K562 (cell line): ENCODE results near the gene GPR135. TPM values are rescaled to one million over a fixed set of nuclear protein-coding genes. Genes with fewer than 3 reads are reported as not detected.

Source experiments
- C11orf30 ChIP-seq: fragments of 450-650 bp; IDR thresholded peaks from 2 replicates; pipeline ENCODE4 v1.6.1; 2016; ENCODE audit warnings: low read depth, mild to moderate bottlenecking
- CCNT2 ChIP-seq: IDR thresholded peaks from 2 replicates; pipeline ENCODE4 v1.6.1; 2011; ENCODE audit warnings: borderline replicate concordance, low read depth, mild to moderate bottlenecking, moderate library complexity, mixed read lengths, low read length; ENCODE audit not compliant: insufficient read length; ENCODE audit errors: extremely low read depth
- DACH1 ChIP-seq: fragments of 450-650 bp; IDR thresholded peaks from 2 replicates; pipeline ENCODE4 v1.6.1; 2018; ENCODE audit not compliant: partially characterized antibody
- EP400 ChIP-seq: fragments of 450-650 bp; IDR thresholded peaks from 2 replicates; pipeline ENCODE4 v1.6.1; 2017; ENCODE audit warnings: antibody characterized with exemption, mild to moderate bottlenecking, moderate library complexity
- JUNB ChIP-seq: fragments of 450-650 bp; formaldehyde crosslinking; conservative IDR thresholded peaks from 2 replicates; pipeline ENCODE4 v1.4.0; 2020; ENCODE audit warnings: mild to moderate bottlenecking
- JUND ChIP-seq, 2 experiments: IDR thresholded peaks; 2 replicates in 1 of 2; 3 replicates in 1 of 2; pipeline ENCODE4 v1.6.1; 2011; ENCODE audit warnings: borderline replicate concordance in 2 of 2, low read depth in 2 of 2, low read length in 2 of 2, improper control_type of control experiment in 1 of 2, missing biosample characterization in 1 of 2, missing genetic modification characterization in 1 of 2, missing genetic modification reagents in 1 of 2
- KDM1A ChIP-seq, 2 experiments: fragments of 450-650 bp; IDR thresholded peaks; 2 replicates each; pipeline ENCODE4 v1.6.1; 2016; ENCODE audit warnings: mild to moderate bottlenecking in 2 of 2
- KLF6 ChIP-seq: fragments of 250-450 bp; sonication (Bioruptor Pico); IDR thresholded peaks from 2 replicates; pipeline ENCODE4 v1.4.0; 2020; ENCODE audit warnings: mild to moderate bottlenecking, moderate library complexity, borderline replicate concordance
- NUFIP1 ChIP-seq: fragments of 450-650 bp; IDR thresholded peaks from 2 replicates; pipeline ENCODE4 v1.6.1; 2018; ENCODE audit not compliant: partially characterized antibody
- PRDM10 ChIP-seq: fragments of 450-650 bp; IDR thresholded peaks from 2 replicates; pipeline ENCODE4 v1.6.1; 2018; ENCODE audit not compliant: partially characterized antibody
- SNIP1 ChIP-seq: fragments of 450-650 bp; IDR thresholded peaks from 2 replicates; pipeline ENCODE4 v1.7.1; 2017; ENCODE audit warnings: low read depth, mild to moderate bottlenecking
- SOX6 ChIP-seq: fragments of 450-650 bp; IDR thresholded peaks from 2 replicates; pipeline ENCODE4 v1.6.1; 2014; ENCODE audit warnings: mild to moderate bottlenecking
- SP2 ChIP-seq: IDR thresholded peaks from 2 replicates; pipeline ENCODE4 v1.6.1; 2011; ENCODE audit warnings: mild to moderate bottlenecking, low read depth, low read length, moderate library complexity; ENCODE audit not compliant: poor library complexity, severe bottlenecking; ENCODE audit errors: extremely low read depth
- STAT5B ChIP-seq: fragments of 250-450 bp; sonication (Bioruptor Pico); IDR thresholded peaks from 2 replicates; pipeline ENCODE4 v1.8.0; 2021; ENCODE audit warnings: mild to moderate bottlenecking, inconsistent platforms
- TCF7L2 ChIP-seq: fragments of 150-350 bp; IDR thresholded peaks from 2 replicates; pipeline ENCODE4 v1.6.1; 2016; ENCODE audit warnings: low read depth, mild to moderate bottlenecking, low read length, moderate library complexity
- ZNF146 ChIP-seq: IDR thresholded peaks from one replicate; pipeline ENCODE4 v1.6.1; 2018; ENCODE audit warnings: missing compliant biosample characterization; ENCODE audit not compliant: unreplicated experiment
- ZNF24 ChIP-seq: fragments of 450-650 bp; IDR thresholded peaks from 2 replicates; pipeline ENCODE4 v1.6.1; 2016
- ZNF79 ChIP-seq: fragments of 250-450 bp; sonication (Bioruptor Pico); IDR thresholded peaks from 2 replicates; pipeline ENCODE4 v1.4.0; 2020; ENCODE audit warnings: low read depth, mild to moderate bottlenecking, moderate library complexity
- polyA plus RNA-seq, 8 experiments: library from polyadenylated mRNA; depleted of rRNA in 4 of 8; stranded (reverse) in 5 of 8; unstranded in 3 of 8; fragments of >200 nt; fragmentation: Nextera tagmentation in 2 of 8; fragmentation: Illumina TruSeq in 1 of 8; extraction: Ambion mirVana in 2 of 8; extraction: Trizol in 1 of 8; gene quantifications; 2 replicates each; pipeline versions ENCODE4 v1.2.1 to v1.2.3, GENCODE V29; 2011 to 2014; ENCODE audit warnings: inconsistent platforms in 1 of 8, missing spikeins in 1 of 8
- total RNA-seq, 7 experiments: library from RNA; depleted of rRNA in 6 of 7; stranded (reverse); fragments of >200 nt in 6 of 7; fragmentation: Illumina TruSeq in 2 of 7; extraction: Trizol in 2 of 7; gene quantifications; 2 replicates each; pipeline versions ENCODE4 v1.2.1 to v1.2.3, GENCODE V29; 2011 to 2021; ENCODE audit warnings: low replicate concordance in 1 of 7
- TF ChIP-seq, protein P1 (sequence below): fragments of 450-650 bp; IDR thresholded peaks from 2 replicates; pipeline ENCODE4 v1.7.0; 2016; ENCODE audit warnings: borderline replicate concordance
- TF ChIP-seq, protein P2 (sequence below): fragments of 250-450 bp; sonication (Bioruptor Pico); IDR thresholded peaks from 2 replicates; pipeline ENCODE4 v1.4.0; 2020; ENCODE audit warnings: mild to moderate bottlenecking, moderate library complexity

The GPR135 gene
- total and polyA plus RNA-seq, 9 of the 15 experiments (the other 6 are each of a cell fraction or from before 2014, with no cell fraction given): 0.06 to 1.6 (median 1.0) TPM

GRCh38 chr14:59483363-59483762 lies 18.2 kb upstream of the GPR135 start (continued):
- TF ChIP-seq JUND (IDR thresholded peaks at IDR 0.05; ENCODE audit: borderline replicate concordance, low read depth, low read length): 0 out of 2 replicates have a peak, but pooled peaks have one; percentile 6
- TF ChIP-seq JUND (tag; IDR thresholded peaks at IDR 0.05; ENCODE audit: borderline replicate concordance, low read depth, low read length): 0 out of 3 replicates have a peak, but pooled peaks have one; percentile 16
- no peak for TF ChIP-seq ZNF24
- TF ChIP-seq, protein P1, sequence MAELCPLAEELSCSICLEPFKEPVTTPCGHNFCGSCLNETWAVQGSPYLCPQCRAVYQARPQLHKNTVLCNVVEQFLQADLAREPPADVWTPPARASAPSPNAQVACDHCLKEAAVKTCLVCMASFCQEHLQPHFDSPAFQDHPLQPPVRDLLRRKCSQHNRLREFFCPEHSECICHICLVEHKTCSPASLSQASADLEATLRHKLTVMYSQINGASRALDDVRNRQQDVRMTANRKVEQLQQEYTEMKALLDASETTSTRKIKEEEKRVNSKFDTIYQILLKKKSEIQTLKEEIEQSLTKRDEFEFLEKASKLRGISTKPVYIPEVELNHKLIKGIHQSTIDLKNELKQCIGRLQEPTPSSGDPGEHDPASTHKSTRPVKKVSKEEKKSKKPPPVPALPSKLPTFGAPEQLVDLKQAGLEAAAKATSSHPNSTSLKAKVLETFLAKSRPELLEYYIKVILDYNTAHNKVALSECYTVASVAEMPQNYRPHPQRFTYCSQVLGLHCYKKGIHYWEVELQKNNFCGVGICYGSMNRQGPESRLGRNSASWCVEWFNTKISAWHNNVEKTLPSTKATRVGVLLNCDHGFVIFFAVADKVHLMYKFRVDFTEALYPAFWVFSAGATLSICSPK: no peak
- no peak for TF ChIP-seq SP2
- TF ChIP-seq ZNF146: no peak
- TF ChIP-seq TCF7L2: no peak
- no peak for TF ChIP-seq STAT5B (CRISPR knock-in tag)
- TF ChIP-seq JUNB (CRISPR knock-in tag): no peak
- no peak for TF ChIP-seq DACH1
- no peak for TF ChIP-seq EP400
- TF ChIP-seq C11orf30: peak; percentile 39
- TF ChIP-seq SNIP1: no peak
- TF ChIP-seq, protein P2, sequence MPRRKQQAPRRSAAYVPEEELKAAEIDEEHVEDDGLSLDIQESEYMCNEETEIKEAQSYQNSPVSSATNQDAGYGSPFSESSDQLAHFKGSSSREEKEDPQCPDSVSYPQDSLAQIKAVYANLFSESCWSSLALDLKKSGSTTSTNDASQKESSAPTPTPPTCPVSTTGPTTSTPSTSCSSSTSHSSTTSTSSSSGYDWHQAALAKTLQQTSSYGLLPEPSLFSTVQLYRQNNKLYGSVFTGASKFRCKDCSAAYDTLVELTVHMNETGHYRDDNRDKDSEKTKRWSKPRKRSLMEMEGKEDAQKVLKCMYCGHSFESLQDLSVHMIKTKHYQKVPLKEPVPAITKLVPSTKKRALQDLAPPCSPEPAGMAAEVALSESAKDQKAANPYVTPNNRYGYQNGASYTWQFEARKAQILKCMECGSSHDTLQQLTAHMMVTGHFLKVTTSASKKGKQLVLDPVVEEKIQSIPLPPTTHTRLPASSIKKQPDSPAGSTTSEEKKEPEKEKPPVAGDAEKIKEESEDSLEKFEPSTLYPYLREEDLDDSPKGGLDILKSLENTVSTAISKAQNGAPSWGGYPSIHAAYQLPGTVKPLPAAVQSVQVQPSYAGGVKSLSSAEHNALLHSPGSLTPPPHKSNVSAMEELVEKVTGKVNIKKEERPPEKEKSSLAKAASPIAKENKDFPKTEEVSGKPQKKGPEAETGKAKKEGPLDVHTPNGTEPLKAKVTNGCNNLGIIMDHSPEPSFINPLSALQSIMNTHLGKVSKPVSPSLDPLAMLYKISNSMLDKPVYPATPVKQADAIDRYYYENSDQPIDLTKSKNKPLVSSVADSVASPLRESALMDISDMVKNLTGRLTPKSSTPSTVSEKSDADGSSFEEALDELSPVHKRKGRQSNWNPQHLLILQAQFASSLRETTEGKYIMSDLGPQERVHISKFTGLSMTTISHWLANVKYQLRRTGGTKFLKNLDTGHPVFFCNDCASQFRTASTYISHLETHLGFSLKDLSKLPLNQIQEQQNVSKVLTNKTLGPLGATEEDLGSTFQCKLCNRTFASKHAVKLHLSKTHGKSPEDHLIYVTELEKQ (CRISPR knock-in tag): no peak
- TF ChIP-seq KDM1A (IDR thresholded peaks at IDR 0.05): 0 out of 4 replicates have a peak, but pooled peaks of 1 of the 2 experiments have one; percentile 5
- TF ChIP-seq ZNF79 (CRISPR knock-in tag): no peak
- TF ChIP-seq NUFIP1: no peak
- TF ChIP-seq PRDM10: peak; percentile 8
- TF ChIP-seq KLF6 (CRISPR knock-in tag): no peak
- TF ChIP-seq SOX6: no peak
- TF ChIP-seq CCNT2: no peak
